LNCAP (cell line): Measurements from ENCODE around the gene FOXF1.

ENCODE experiments used
- TF ChIP-seq, protein P1 (sequence below): fragments of 450-650 bp; IDR thresholded peaks from 2 replicates; pipeline ENCODE4 v1.5.1; 2017; ENCODE audit warnings: mild to moderate bottlenecking

The FOXF1 gene

DNA sequence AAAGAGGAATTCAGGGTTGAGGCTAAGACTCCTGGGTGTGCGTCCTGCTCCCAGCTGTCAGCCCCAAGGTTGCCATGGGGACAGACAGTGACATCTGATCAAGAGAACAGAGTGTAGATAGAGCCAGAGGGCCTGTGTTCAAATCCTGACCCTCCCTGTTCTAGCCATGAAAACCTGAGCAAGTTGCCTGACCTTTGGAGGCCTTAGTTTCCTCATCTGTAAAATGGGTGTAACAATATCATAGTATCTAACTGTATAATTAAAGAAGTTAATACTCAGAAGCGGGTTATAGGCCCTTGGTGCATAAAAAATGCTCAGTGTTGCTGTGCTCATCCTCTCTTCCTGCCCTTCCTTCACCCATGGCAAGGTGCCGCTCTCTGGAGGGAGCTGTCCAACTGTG lies 28.7 kb upstream of the FOXF1 start:
- TF ChIP-seq, protein P1, sequence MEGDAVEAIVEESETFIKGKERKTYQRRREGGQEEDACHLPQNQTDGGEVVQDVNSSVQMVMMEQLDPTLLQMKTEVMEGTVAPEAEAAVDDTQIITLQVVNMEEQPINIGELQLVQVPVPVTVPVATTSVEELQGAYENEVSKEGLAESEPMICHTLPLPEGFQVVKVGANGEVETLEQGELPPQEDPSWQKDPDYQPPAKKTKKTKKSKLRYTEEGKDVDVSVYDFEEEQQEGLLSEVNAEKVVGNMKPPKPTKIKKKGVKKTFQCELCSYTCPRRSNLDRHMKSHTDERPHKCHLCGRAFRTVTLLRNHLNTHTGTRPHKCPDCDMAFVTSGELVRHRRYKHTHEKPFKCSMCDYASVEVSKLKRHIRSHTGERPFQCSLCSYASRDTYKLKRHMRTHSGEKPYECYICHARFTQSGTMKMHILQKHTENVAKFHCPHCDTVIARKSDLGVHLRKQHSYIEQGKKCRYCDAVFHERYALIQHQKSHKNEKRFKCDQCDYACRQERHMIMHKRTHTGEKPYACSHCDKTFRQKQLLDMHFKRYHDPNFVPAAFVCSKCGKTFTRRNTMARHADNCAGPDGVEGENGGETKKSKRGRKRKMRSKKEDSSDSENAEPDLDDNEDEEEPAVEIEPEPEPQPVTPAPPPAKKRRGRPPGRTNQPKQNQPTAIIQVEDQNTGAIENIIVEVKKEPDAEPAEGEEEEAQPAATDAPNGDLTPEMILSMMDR: no peak

DNA sequence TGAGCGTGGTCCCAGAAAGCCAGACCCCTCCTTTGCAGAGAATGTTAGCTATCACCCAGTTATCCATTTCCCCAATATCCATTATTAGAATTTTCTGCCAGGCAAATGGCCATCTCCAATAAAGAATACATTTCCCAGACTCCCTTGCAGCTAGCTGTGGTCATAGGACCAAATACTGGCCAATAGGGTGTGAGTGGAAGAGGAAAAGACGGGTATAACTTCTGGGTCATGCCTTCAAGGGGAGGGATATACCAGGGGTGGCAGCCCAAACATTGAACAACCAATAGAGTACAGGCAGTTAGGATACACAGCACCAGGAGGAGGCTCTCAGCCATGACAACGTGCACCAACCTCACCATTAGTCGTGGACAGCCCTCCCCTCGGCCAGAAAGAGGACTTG lies 26.1 kb upstream of the FOXF1 start:
- TF ChIP-seq, protein P1: no peak

DNA sequence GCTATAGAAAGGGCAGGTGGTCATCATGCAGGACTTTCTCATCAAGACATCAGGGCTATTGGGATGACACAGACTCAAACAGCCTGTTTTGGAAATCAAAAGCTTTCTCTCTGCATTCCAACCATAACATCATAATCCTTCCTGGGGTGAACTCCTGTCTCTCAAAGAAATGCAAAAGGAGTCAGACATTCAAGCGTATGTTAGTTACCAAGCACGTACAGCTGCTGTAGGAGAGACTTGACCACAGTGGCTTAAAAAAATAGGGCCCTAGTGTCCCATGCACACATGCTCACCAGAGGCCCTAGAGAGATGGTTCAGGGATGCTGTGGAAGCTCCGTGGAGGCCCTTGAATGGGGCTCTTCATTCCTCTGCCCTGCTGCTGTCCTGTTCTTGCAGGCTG lies 24.6 kb upstream of the FOXF1 start:
- TF ChIP-seq, protein P1: no peak

DNA sequence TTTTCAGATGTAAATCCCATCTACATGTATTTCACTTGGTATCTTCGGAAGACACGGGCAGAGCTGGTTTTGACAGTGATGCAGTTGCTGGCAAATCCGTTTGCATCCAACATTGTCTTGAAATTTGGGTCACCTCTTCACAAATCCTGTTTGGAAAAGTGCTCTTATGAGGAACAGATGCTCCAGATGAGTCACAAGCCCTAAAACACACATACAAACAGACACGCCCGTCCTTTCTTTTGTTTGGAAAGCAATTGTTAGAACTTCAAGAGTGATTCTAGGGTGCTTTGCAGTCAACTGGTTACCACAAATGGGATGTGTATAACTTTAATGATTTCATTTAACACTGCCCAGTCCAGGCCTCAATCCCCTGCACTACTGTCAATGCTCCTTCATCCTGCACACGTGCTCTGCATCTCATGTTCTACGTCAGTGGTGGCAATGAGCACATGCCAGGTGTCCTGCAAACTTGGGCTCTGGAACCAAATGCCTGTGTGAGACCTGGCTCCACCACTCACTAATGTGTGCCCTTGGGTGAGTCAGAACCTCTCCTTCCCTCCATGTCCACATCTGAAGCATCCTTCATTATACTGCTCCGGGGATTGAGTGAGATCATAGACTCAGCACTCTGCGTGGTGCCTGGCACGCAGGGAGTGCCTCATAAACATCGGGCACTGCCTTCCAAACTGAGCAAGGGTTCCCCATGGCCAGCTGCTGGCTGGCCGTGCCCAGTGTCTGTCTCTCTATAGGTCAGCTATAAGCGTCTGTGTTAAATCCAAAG lies 19.3 kb upstream of the FOXF1 start:
- TF ChIP-seq, protein P1: no peak

DNA sequence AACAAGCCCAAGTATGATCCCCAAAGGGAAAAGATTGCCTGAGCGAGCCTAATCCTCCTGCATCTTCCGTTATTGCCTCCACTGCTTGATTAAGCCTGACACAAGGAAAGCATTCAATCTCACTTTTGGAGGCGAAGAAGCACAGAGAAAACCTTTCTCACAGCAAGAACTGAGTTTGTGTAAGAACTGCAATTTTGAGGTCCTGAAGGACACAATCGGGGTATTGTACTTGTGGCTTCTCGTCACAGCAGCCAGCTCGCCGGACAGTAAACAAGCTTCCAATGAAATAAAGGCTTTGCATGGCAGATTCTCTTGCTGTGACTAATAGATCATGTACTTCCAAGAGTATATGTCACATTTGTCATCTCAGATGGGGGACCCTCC lies 18.7 kb upstream of the FOXF1 start:
- TF ChIP-seq, protein P1: no peak

DNA sequence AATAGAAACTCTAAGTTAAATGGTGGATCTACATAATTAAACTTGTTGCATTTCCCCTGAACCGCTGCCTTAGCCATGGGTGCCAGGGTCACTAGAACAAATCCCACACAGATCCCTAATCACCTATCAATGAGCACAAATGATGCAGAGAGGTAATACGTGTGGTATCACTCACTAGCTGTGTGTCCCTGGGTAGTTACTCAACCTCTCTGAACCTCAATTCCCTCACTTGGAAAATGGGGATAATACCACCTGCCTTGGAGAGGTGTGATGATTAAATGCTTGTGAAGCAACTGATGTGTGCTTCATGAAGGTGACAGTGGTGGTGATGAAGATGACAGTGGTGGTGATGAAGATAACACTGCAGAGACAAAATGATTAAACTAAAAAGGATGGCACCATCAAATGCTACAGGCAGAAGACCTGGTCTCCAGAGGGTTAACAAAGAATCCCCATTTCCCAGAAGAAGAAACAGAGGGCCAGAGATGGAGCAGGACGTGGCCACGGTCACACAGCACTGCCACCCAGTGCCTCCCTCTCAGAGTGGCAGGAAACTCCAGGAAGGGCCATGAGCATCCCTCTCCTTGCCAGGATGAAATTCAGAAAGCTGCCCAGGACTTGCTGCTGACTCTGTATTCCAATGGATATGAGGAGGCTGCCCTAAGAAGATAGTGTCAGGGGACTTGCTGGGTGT lies 17.9 kb upstream of the FOXF1 start:
- TF ChIP-seq, protein P1: no peak

DNA sequence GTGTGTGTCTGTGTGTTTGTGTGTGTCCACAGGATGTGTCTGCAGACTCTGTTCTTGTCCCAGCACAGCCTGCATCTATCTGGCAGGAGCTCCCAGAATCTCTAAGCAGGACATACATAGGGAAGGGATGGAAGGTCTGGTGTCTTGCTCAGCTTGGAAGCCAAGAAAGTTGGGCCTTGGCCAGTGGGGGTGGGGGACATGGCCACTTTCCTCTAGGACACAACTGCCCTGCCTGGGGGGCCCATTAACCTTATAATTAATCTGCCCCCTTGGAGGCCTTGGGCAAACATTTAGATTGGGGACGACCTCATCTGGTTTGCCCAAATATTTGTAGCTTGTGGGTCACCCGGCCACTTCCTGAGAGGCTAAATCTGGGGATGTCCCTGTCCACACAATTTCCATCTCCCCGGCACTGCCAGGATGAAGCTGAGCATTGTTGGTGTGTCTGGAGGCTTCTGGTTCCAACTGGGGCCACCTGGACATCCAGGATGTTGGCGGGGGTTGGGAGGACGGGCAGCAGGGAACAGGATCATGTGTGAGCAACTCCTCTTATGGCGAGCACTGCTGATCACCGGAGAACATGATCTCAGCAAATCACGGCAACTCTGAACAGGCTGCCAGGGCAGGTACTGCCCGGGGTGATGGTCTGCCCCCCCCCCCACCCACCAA lies 17.2 kb upstream of the FOXF1 start:
- TF ChIP-seq, protein P1: no peak
